Measurements from ENCODE around the gene RAI1.

- TF ChIP-seq CREB1 (IDR thresholded peaks at IDR 0.05), result no peak
- no peak for TF ChIP-seq JUND (IDR thresholded peaks at IDR 0.05; ENCODE audit: low read length)
- no peak for TF ChIP-seq HDAC6 (IDR thresholded peaks at IDR 0.05; ENCODE audit: low read depth, low read length)
- TF ChIP-seq RAD21 (IDR thresholded peaks at IDR 0.05 in 1 of 2, conservative IDR thresholded peaks at IDR 0.05 in 1 of 2; ENCODE audit: low read depth in 2 of 2, low read length in 2 of 2), result no peak
- TF ChIP-seq CTCF (IDR thresholded peaks at IDR 0.05; ENCODE audit: control extremely low read depth in 1 of 3, insufficient read depth in 1 of 3, low read depth in 1 of 3, low read length in 3 of 3), result no peak
- no peak for TF ChIP-seq EZH2 (IDR thresholded peaks at IDR 0.05; ENCODE audit: low read depth, low read length, severe bottlenecking)
- no peak for TF ChIP-seq HDAC2 (IDR thresholded peaks at IDR 0.05; ENCODE audit: borderline replicate concordance in 1 of 2, low read depth in 2 of 2, low read length in 2 of 2)
- TF ChIP-seq TCF12 (IDR thresholded peaks at IDR 0.05; ENCODE audit: low read depth, low read length), result no peak
- no peak for TF ChIP-seq CTBP2 (IDR thresholded peaks at IDR 0.05; ENCODE audit: borderline replicate concordance, insufficient read depth, insufficient read length, low read length)
- no peak for TF ChIP-seq POLR2A (IDR thresholded peaks at IDR 0.05; ENCODE audit: control extremely low read depth in 1 of 2, low read depth in 2 of 2, low read length in 2 of 2)
- no peak for TF ChIP-seq POLR2AphosphoS5 (IDR thresholded peaks at IDR 0.05; ENCODE audit: low read depth, low read length)
Measured at GRCh38 chr17:17766077-17766743, 85.0 kb downstream of the RAI1 start.

Measured in H1 (cell line).